ENCODE data around the gene ATP6V0D1.
"Not testable (repeated sequence)": the region's sequence is repeated elsewhere in the genome, so short reads cannot be mapped to it uniquely, and the experiment has no call there.

The ATP6V0D1 gene

GRCh38 chr16:67480833-67481560 lies at the start of gene ATP6V0D1:
Gene ATP6V0D1, minus strand, starts transcription at chr16:67481157. Its CDS starts 71 bp downstream, at chr16:67481086.
- DNase-seq = peak; percentile 91

DNA sequence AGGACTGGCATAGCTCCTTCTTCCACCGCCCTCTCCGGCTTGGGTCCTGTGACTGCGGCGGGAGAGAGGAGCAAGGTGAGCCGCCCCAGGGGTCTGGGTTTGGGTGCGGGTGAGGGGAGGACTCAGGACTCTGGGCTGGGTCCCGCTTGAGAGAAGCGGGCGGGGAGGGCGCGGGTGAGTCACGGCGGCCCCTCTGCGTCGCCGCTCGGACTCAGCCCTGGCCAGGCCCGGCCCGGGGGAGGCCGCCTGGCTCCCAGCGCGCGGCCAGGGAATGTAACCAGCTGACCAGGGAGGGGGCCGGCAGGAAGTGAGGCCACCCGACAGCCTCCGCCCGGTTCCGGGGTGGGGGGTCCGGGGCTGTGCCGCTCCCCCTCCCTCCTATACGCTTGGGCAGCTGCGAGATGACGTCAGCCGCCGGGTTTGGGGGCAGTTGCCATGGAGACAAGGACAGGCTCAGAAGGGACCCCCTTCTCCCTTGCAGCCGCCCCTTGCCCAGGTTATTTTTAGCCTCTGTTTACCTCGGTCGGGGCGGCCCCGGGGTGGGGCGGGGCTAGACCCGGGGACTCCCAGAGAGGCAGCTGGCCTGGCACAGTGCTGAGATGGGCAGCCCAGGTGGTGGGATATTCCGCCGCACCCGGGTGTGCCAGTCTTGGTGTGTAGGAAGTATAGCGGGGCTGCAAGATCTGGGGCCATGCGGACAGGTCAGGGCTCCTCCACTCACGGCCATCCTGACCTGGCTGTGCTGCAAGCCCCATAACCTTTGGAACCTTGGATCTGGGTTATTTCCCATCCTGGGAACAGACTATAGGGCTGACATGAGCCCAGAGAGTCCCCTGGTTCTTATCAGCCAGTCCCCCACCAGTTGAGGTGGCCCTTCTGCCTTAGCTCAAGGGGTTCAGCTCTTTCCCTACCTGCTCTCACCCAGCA lies 49.3 kb upstream of the ATP6V0D1 start:
- DNase-seq = no peak

DNA sequence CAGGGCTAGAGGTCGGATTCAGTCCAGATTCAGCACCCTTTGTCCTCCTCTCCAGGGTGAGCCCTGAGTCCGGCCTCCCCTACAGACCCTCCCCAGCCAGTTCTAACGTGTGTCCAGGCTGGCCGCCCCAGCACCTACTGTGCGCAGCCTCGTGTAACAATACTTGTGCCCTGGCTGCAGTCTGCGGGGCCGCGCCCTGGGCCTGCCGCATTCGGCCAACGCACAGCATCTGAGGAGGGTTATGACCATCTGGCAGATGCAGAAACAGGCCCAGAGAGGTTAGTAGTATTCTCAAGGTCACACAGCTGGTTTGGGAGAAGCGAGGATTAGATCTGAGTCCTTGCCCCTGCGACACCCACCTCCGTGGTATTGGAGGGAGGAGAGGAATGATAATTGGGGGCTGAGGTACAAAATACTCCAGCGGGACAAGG lies 48.6 kb upstream of the ATP6V0D1 start:
- DNase-seq = no peak

- no peak for DNase-seq
Observed at GRCh38 chr16:67528870-67529581, 48.1 kb upstream of the ATP6V0D1 start.

GRCh38 chr16:67528222-67528869 lies 47.4 kb upstream of the ATP6V0D1 start, which contains the start of gene RIPOR1:
Gene RIPOR1, plus strand, starts transcription at chr16:67528829. Its CDS starts 9,618 bp downstream, at chr16:67538447.
- DNase-seq = no peak

- DNase-seq = no peak
Observed at GRCh38 chr16:67526149-67526791, 45.3 kb upstream of the ATP6V0D1 start.

DNA sequence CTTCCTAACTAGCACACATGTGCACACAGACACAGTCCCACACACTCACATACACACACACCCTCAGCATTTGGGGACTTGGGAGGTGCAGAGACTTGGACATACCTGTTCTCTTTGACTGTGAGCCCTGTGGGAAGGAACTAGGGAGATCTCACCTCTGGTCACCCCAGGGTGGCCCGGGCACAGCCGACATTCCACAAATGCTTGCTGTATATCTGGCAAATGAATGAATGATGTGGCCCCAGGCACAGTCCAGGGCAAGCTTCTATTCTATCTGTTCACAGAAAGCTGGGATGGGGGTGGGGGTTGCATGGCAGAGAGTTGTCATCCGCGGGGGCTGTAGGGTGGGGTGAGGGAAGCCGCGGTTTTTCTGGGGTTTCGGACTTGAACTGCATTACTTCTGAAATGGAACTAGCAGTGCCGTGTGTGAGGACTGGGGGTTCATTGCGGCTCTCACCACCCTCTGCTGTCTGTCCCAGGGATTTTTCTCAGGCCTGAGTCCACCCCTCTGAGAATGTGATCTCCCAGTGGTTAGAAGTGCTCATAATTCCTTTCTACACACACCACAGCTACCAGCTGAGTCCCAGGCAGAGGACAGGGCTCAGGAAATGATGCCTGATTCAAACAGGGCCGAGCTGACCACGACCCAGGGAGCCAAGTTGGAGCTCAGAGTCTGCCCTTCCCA lies 44.4 kb upstream of the ATP6V0D1 start:
- DNase-seq = no peak

- peak; percentile 76 for DNase-seq
Observed at GRCh38 chr16:67521095-67521804, 40.3 kb upstream of the ATP6V0D1 start.

DNA sequence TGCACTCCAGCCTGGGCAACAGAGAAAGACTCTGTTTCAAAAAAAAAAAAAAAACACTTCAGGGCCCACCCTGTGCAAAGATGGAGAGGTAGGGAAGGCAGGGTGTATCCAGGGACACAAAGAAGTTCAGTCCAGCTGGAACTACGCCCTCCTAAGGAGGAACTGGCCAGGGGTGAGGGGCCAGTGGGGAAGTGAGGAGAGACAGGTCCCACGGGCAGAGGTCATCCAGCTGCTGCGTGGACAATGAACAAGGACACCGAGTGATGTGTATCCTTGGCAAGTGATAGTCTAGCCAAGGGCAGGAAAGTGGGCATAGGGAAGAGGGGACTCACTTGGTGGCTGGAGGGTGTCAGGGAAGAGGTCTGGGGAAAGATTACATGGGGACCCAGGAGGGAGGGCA lies 38.3 kb upstream of the ATP6V0D1 start:
- DNase-seq = no peak

- DNase-seq = no peak
Observed at GRCh38 chr16:67518676-67519075, 37.7 kb upstream of the ATP6V0D1 start.

DNA sequence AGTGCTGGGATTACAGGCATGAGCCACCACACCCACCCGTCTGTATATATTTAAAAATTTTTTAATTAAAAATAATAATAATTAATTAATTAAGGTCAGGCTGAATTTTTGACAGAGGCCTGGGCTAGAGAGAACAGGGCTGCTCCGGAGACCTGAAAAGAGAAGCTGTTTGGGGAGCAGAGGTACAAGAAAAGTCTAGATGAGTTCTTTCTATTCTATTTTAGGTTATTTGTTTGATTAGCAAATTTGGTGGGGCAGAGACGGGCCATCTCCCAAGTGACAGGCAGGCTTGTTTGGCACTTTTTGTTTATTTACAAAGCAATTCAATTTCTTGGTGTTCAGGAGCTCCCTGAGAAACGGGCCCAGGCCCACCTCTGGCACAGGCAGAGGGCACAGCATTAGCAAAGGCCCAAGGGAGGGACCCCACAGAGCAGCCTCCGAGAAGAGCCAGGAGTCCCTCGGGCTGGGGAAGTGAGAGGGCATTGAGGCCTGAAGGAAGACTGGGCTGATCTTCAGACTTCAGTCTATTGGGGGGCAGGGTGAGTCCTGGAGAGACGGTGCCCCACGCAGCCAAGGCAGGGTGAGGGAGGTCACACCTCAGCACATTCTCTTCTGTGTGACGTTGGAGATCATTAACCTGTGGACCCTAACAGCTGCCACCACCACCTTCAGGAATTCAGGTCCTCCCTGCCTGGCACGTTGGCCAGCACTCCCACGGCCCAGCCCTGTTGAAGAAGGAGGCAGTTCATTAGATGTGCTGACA lies 36.9 kb upstream of the ATP6V0D1 start:
- no peak for DNase-seq

GRCh38 chr16:67517155-67517445 lies 36.1 kb upstream of the ATP6V0D1 start:
- no peak for DNase-seq

- no peak for DNase-seq
Observed at GRCh38 chr16:67516296-67517154, 35.6 kb upstream of the ATP6V0D1 start.

GRCh38 chr16:67514382-67514828 lies 33.4 kb upstream of the ATP6V0D1 start:
- no peak for DNase-seq

- DNase-seq = not testable (repeated sequence)
Observed at GRCh38 chr16:67513892-67514291, 32.9 kb upstream of the ATP6V0D1 start.

GRCh38 chr16:67509016-67509415 lies 28.1 kb upstream of the ATP6V0D1 start:
- no peak for DNase-seq

GRCh38 chr16:67506468-67506867 lies 25.5 kb upstream of the ATP6V0D1 start:
- no peak for DNase-seq

GRCh38 chr16:67504031-67505021 lies 23.4 kb upstream of the ATP6V0D1 start:
- no peak for DNase-seq

Data from NCI-H774 (cell line).